GM21723 (cell line): ENCODE data around the gene FGD6.
"Not testable (repeated sequence)": the region's sequence is repeated elsewhere in the genome, so short reads cannot be mapped to it uniquely, and the experiment has no call there.

ENCODE experiments used
- ATAC-seq: cut with Tn5 transposase; IDR thresholded peaks from one replicate; pipeline ENCODE4 v1.9.1; 2021; ENCODE audit warnings: mild to moderate bottlenecking, moderate library complexity; ENCODE audit not compliant: unreplicated experiment

The FGD6 gene

DNA sequence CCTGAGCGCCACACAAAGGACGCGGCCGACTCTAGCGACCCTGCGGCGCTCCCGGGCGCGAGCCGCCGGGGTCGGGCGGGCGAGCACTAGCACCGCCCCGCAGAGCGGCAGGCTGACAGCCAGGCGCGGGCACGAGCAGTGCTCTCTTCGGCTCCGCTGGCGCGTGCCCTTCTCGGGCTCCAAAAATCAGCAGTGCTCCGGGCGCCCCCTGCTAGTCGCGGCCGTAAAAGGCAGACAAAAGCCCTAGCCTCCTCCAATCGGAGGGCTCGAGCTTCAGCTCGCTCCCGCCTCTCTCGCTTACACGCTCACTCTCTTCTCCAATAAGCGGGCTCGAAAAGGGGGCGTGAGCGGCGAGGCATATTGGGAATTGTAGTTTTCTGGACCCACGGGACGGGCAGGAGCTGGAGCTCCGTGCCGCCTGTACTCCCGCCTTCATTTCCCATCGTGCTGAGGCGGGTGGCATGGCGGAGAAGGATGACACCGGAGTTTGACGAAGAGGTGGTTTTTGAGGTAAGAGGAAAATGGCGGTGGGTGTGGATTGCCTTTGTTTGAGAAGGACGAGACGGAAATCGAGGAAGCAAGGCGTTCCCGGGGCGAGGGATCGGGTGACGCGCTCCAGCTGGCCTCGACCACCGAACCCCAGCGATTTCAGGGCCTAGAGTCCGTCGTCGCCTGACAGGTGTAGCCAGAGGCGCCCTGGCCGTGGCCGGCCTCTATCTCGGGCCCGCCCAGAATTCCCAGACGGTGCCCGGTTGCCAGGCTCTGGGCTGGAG lies at the start of gene FGD6, which contains the start of gene VEZT:
FGD6 (minus strand) TSS at position 91 of the 773 bp plus-strand sequence. CDS start 227 bp downstream, outside the sequence.
VEZT (plus strand) TSS at position 431 of the 773 bp plus-strand sequence; CDS start at position 475, 44 bp downstream.
- ATAC-seq = peak; percentile 93

- no peak for ATAC-seq
Observed at GRCh38 chr12:95266254-95266653, 49.0 kb upstream of the FGD6 start.

GRCh38 chr12:95265765-95266164 lies 48.5 kb upstream of the FGD6 start:
- no peak for ATAC-seq

DNA sequence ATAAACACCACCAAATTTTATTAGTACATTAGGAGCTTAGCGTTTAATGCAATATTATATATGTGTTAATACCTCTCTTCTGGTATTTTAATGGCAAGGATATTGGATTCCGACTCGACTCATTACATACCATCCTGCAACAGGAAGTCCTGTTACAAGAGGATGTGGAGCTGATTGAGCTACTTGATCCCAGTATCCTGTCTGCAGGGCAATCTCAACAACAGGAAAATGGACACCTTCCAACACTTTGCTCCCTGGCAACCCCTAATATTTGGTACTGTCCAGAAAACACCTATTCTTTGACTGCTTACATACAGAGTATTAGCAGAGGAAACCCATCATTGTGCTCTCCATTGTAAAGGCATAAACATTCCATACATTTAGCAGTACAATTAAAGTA lies 45.5 kb upstream of the FGD6 start:
- no peak for ATAC-seq

DNA sequence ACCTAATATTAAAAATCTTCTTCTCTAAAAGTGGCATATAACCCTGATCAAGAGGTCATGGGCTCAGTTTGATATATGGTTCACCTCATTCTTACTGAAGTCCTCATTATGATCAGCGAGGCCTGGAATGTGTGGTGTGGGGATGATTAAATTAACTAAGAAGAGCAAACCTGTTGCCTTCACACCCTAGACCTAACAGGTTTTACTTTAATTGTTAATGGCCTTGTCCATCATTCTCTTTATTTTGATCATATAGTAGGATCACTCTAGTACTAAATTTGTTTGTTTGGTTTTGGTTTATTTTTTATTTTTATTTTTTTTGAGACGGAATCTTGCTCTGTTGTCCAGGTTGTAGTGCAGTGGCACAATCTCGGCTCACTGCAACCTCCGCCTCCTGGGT lies 43.8 kb upstream of the FGD6 start:
- no peak for ATAC-seq

DNA sequence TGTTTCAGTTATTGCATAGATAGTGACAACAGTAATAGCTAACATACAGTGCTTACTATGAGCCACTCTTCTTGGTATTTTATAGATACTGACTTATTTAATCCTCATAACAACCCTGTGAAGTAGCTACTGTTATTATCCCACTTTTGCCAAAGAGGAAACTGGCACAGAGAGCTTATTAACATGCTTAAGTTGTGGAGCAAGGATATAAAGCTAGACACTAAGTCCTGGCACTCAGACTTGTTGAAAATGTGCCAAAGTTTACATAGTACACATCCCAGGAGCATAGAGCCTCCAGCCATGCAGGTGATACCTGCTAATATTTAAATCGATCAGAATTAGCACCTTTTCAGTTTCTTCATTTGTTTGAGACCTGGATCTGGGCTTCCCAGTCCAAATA lies 42.1 kb upstream of the FGD6 start:
- no peak for ATAC-seq

DNA sequence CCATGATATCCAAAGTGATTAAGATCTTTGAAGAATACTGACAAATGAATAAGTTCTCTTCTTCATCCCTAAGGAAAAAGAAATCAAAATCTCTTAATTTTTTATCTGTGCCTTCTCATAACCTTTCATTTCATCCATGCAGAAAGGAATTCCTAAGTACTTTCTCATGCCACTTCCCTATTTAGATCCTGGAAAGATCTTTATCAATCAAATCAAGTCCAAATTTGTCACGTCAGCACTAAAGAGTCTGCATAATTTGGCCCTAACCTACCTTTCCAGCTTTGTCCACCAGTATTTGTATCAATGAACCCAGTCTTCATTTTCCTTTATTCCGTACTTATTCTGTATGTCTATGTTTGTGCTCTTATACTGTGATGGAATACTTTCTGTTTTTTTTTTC lies 41.5 kb upstream of the FGD6 start:
- ATAC-seq = no peak

DNA sequence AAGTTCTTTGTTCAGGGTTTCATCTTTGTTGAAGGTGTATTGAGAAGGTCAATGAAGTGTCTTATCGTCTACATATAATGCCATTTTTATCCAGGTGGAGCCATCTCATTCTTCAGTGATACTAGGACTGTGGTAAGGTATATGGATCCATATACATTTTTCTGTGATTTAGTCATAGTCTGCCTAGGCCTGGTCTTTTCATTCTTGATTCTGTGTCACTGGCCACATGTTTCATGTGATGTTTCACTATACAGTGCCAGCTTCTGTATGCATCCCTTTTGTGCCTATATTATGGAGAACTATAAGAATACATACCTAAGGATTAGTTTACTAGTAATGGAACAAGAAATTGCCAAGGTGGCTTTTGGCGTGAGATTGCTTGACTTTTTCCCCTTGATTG lies 40.9 kb upstream of the FGD6 start:
- ATAC-seq = no peak

DNA sequence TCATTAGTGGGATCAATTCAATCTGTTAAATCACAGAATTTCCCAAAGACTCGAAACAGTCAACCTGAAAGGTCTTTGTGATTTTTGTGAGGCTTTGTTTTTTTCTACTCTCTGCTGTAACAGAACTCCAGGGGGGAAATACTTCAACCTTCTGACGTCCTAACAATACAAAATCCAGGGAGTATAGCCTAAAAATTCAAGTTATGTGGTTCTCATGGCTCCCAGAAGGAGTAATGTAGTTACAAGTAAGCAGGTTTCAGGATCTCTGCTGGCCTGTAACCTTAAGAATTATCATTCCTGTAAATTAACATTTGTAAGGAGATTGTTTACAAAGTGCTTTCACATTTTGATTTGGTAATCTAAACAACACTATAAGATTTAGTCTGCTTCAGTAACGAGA lies 40.3 kb upstream of the FGD6 start:
- no peak for ATAC-seq

DNA sequence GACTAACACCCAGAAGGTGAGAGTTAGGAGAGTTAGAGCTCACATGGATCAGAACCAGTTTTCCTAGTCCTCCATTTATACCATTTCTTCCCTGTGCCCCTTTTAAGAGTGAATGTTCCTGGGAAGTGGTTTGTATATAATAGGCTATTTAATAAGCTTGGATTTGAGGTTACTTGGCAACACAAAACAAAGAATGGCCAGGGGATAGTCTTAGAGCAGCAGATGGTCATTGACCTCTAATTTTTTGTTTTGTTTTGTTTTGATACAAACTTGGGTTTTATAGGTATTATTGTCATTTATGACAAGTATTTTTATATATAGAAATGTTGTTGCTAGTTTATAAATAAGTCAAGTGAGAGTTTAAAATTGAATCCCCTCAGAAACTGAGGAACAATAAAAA lies 36.1 kb upstream of the FGD6 start:
- no peak for ATAC-seq

- no peak for ATAC-seq
Observed at GRCh38 chr12:95248604-95249360, 31.5 kb upstream of the FGD6 start.

DNA sequence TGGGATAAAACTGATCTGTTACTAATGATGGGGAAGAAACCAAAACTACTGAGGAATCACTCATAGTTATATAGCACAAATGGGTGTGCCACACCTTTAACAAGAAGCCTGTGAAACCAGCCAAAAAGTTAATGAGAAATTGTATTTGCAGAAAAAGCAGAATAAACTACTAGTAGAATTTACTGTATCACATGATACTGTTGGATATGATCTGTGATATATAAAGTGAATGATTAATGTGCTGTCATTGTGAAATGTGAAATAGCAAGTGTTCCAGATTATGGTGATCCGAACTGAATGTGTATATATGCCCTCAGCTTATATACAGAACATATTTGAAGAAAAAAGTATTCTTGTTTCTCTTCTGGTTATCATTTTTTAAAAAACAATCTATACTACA lies 30.8 kb upstream of the FGD6 start:
- ATAC-seq = no peak

DNA sequence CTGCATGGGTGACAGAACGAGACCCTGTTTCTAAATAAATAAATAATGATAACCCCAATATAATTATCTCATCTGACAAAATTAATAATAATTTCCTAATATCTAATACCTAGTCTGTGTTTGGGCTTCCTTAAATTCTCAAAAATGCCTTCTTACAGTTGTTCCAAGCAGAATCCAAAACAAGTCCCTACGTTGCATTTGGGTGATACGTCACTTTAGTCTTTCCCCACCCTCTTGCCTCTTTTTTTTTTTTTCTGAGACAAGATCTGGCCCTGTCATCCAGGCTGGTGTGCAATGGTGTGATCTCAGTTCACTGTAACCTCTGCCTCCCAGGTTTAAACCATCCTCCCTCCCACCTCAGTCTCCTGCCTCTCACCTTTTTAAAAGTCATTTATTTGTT lies 27.1 kb upstream of the FGD6 start:
- no peak for ATAC-seq

DNA sequence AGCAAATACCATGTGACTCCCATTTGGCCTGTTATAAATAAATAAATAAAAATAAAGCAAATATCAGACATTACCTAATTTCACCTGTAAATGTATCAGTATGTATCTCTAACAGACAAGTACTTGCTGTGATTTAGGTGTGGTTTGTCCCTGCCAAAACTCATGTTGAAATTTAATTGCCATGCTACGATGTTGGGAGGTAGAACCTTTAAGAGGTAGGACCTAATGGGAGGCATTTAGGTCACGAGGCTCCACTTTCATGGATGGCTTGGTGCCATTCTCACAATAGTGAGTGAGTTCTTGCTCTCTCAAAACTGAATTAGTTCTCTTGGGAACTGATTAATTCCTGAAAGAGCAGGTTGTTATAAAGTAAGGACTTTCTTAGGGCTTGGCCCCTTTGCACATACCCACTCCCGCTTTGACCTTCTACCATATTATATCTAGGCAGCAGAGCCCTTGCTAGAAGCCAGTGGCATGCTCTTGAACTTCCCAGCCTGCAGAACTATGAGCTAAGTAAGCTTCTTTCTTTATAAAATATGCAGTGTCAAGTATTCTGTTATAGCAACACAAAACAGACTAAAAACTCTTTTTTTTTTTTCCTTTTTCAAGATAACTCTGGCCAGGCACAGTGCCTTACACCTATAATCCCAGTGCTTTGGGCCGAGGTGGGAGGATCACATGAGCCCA lies 26.4 kb upstream of the FGD6 start:
- ATAC-seq = no peak

DNA sequence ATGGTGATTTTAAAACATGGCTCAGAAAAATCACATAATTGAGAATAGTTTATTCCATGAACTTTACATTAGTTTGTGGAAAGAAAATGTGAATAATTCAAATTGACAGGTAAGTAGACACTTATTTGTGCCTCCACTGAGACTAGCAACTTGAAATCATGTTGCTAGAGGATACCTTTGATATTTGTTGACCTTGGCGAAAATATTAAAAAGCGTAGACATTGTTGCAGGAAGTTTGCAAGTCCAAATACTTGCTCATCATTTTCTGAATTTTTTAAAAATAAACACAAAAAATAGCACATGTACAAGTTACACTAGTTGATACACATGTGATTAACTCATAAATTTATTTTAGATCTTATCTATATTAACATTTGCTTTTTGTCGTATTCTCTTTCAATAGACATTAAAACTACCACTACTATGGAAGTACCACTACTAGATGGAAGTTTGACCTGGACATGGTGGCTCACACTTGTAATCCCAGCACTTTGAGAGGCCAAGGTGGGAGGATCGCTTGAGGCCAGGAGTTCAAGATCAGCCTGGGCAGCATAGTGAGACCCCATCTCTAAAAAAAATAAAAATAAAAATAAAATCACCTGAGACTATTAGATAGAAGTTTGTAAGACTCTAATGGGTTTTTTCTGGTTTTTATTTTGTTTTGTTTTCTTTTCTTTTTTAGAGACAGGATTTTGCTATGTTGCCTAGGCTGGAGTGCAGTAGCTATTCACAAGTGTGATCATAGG lies 24.7 kb upstream of the FGD6 start:
- ATAC-seq = no peak

DNA sequence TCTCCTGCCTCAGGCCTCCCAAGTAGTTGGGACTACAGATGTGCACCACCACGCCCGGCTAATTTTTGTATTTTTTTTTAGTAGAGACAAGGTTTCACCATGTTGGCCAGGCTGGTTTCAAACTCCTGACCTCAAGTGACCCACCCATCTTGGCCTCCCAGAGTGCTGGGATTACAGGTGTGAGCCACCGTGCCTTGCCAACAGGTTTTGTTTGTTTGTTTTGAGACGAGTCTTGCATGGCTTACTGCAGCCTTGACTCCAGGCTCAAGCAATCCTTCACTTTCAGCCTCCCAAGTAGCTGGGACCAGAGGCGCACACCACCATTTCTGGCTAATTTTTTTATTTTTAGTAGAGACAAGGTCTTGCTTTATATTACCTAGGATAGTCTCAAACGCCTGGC lies 23.9 kb upstream of the FGD6 start:
- not testable (repeated sequence) for ATAC-seq

GRCh38 chr12:95240556-95240955 lies 23.3 kb upstream of the FGD6 start:
- ATAC-seq = no peak

GRCh38 chr12:95239835-95240234 lies 22.6 kb upstream of the FGD6 start:
- ATAC-seq = not testable (repeated sequence)

- no peak for ATAC-seq
Observed at GRCh38 chr12:95239216-95239615, 21.9 kb upstream of the FGD6 start.

DNA sequence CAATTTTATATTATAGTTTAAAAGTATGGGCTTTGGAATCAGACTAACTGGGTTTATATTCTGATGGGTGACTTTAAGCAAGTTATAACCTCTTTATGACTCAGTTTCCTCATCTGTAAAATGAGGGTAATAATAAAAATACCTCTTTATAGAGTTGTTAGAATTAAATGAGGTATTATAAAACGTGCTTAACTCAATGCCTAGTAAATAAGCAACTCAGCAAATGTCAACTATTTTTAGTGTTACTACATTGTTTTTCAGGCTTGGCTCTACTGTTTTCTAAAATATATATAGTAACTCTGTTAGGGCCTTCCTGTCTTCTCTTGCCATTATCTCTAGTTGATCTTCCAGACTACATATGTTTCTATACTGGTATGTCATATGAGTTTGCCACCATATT lies 20.9 kb upstream of the FGD6 start:
- ATAC-seq = no peak

GRCh38 chr12:95237315-95237714 lies 20.0 kb upstream of the FGD6 start:
- ATAC-seq = no peak
